Psoas muscle (tissue), 8 donors: ENCODE results near the gene IRAK1. TPM values are rescaled to one million over a fixed set of nuclear protein-coding genes. Genes with fewer than 3 reads are reported as not detected.

Experiments
- ATAC-seq, 4 donors: fragments of 200-7000 bp; cut with Tn5 transposase; one replicate each; pipeline ENCODE4 v1.9.1; 2020; ENCODE audit warnings: moderate library complexity in 3 of 4, mild to moderate bottlenecking in 2 of 4
- DNase-seq, 2 donors: peaks; one replicate each; pipeline ENCODE4 v3.0.0-alpha.2; 2020
- H3K27ac ChIP-seq: fragments of 200-600 bp; one replicate; pipeline ENCODE4 v1.8.0; 2022
- H3K27me3 ChIP-seq, 3 donors: fragments of 200-600 bp in 1 of 3; one replicate each; pipeline versions ENCODE4 v1.6.1 to v1.8.0; 2013 to 2022; ENCODE audit warnings: low read length in 2 of 3, mild to moderate bottlenecking in 2 of 3, moderate library complexity in 1 of 3; ENCODE audit not compliant: insufficient read depth in 3 of 3
- H3K36me3 ChIP-seq, 2 donors: fragments of 200-600 bp in 1 of 2; one replicate each; pipeline versions ENCODE4 v1.6.1 to v1.8.0; 2013 to 2022; ENCODE audit warnings: low read depth in 1 of 2, mild to moderate bottlenecking in 1 of 2, moderate library complexity in 1 of 2; ENCODE audit not compliant: insufficient read depth in 1 of 2
- H3K4me1 ChIP-seq: fragments of 200-600 bp; one replicate; pipeline ENCODE4 v1.8.0; 2022
- H3K4me3 ChIP-seq: fragments of 200-600 bp; one replicate; pipeline ENCODE4 v1.8.0; 2022; ENCODE audit warnings: mild to moderate bottlenecking
- H3K9me3 ChIP-seq: fragments of 200-600 bp; one replicate; pipeline ENCODE4 v1.8.0; 2022
- WGBS, 3 donors: extraction: QIAGEN DNeasy Blood & Tissue Kit; methylation state at CpG; one replicate each; pipeline versions ENCODE4 v1.1.6 to v1.1.7; 2013; 5-methylcytosine and 5-hydroxymethylcytosine counted together
- intact Hi-C, 2 donors: fragments of 100-400 bp; cut with DNase I; formaldehyde crosslinking; loops; one replicate each; pipeline versions ENCODE4 v1.11.0 to v1.14.2; 2022
- polyA plus RNA-seq, 3 donors: library from polyadenylated mRNA; stranded (reverse); fragments of 200-250 nt; gene quantifications; one replicate each; pipeline ENCODE4 v1.2.3, GENCODE V29; 2013
- total RNA-seq, 4 donors: library from RNA; stranded (reverse); fragmentation: NEBNext Ultra II Directional in 2 of 4; extraction: Animal tissue kit (Norgen Biotek cat#: 25700) in 2 of 4; gene quantifications; one replicate each; pipeline versions ENCODE4 v1.2.1 to v1.2.4, GENCODE V29; 2021 to 2023
- TF ChIP-seq, protein P1 (sequence below): fragments of 200-600 bp; IDR thresholded peaks from one replicate; pipeline ENCODE4 v1.8.0; 2022; ENCODE audit warnings: antibody characterized with exemption
- donor health status: healthy with polysubstance abuse.
- donor health status: DM: no; HTN: no; CAD: no; lungs with moderate emphysema.
- donor health status: Bipolar disorder and iron deficiency.
- donor health status: healthy.
- donor health status: DM: yes; HTN: yes; CAD: no.
- donor health status: DM: no; HTN: no; CAD: no.
- donor health status: DM: no; HTN: no; CAD: no.
- donor health status: DM: yes; HTN: yes; CAD: no.

IRAK1 gene
- total and polyA plus RNA-seq, 7 donors, result 56.1 to 368 (median 127) TPM

DNA sequence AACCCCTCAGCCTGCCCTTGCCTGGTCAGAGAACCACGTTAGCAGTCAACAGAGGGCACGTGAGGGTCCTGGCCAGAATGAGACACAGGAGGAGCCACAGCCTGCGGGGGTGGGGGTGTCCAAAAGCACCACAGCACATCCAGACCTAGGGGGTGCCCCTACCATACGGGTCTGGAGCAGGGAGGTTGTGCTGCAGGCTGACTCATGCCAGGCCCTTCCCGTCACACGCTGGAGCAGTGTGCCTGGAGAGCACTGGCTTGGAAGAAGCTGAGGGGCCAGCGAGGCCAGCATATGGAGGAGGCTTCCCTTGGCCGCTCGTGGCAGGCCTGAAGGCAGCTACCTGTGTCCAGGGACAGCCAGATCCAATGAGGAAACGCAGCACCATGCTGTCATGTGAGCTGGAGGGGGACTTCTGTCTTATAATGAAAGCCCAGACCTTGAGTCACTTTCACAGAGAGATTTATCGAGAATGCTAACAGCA lies 1.5 kb upstream of the IRAK1 start:
- 55 to 77% (median 60%) methylated on average over 10 to 11 of the region's 11 CpGs for WGBS, 3 donors
- DNase-seq (no peak), ATAC-seq (peak in 3 of 4 donors; percentile 25 to 49 (median 27))
- TF ChIP-seq, protein P1, sequence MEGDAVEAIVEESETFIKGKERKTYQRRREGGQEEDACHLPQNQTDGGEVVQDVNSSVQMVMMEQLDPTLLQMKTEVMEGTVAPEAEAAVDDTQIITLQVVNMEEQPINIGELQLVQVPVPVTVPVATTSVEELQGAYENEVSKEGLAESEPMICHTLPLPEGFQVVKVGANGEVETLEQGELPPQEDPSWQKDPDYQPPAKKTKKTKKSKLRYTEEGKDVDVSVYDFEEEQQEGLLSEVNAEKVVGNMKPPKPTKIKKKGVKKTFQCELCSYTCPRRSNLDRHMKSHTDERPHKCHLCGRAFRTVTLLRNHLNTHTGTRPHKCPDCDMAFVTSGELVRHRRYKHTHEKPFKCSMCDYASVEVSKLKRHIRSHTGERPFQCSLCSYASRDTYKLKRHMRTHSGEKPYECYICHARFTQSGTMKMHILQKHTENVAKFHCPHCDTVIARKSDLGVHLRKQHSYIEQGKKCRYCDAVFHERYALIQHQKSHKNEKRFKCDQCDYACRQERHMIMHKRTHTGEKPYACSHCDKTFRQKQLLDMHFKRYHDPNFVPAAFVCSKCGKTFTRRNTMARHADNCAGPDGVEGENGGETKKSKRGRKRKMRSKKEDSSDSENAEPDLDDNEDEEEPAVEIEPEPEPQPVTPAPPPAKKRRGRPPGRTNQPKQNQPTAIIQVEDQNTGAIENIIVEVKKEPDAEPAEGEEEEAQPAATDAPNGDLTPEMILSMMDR, result no peak
- intact Hi-C loops, result no loop called here
- Histone ChIP-seq H3K27ac (peak overlapping the region; percentile 47), H3K4me1 (peaks cover 3% of the 10 kb centered on the region), H3K36me3 (peaks cover 0 to 21% of the 10 kb centered on the region in 2 donors), H3K4me3 (no peak overlapping the region), H3K9me3 (no peaks in the 10 kb centered on the region), H3K27me3 (peaks cover 0 to 18% (median 0%) of the 10 kb centered on the region in 3 donors)

DNA sequence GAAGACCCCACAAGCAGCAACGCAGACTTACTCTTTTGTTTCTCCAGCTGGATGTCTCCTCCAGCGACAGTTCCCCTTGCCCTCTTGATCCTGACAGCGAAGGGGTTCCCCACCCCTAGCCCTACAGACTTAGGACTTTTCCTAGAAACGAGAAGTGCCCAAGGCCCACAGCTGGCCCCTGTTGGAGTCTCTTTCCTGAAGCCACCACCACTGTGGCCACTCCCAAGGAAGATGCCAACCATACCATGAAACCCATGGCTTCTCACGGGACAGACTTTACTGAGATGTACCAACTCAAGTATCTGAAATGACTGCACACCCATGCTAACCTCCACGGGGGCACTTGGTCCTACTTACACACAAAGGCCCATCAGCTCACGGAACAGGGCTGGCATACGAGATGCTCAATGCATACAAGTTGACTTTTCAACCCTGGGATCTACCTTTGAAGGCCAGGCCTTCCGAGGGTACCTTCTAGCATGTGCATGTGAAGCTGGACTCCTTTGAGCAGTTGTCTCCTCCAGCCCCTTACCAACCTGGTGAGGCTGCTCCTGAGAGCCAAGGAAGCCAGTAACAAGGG lies 924 bp upstream of the IRAK1 start:
- ATAC-seq (no peak), DNase-seq (no peak)
- Histone ChIP-seq H3K4me3 (peak overlapping the region; percentile 69), H3K27me3 (peaks cover 0 to 17% (median 0%) of the 10 kb centered on the region in 3 donors), H3K27ac (peak overlapping the region; percentile 87), H3K36me3 (peaks cover 0 to 21% of the 10 kb centered on the region in 2 donors), H3K9me3 (no peaks in the 10 kb centered on the region), H3K4me1 (peaks cover 3% of the 10 kb centered on the region)
- intact Hi-C loops, result no loop called here
- WGBS, 3 donors, result 53 to 68% (median 59%) methylated on average over 8 to 9 of the region's 9 CpGs
- TF ChIP-seq, protein P1, result no peak

DNA sequence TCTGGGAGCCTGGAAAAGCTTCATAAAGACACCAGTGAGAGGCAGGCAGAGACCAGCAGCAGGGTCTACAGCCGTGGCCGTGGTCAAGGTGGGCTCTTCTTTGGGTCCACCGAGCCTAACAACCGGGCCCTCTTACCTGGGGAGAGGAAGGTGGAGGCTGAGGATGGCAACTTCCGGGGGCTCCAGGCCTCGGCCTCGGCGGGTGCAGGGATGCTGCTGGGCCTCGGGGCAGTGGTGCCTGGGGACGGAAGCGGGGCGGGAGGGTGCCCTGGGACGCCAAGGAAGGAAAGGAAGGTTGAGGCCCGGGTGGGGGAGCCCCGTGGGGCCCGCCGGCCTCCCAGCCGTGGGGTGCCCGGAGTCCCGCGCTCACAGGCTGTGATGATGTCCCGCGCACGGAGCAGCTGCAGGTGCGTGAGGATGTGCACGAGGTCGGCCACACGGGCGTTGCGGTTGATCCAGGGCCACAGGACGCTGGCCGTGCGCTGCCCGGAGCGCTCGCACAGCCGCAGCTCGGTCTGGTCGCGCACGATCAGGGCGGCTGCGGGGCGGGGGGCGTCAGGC lies 561 bp downstream of the IRAK1 start:
- intact Hi-C loops, result no loop called here
- Histone ChIP-seq H3K27ac (peak overlapping the region; percentile 88), H3K36me3 (peaks cover 0 to 21% of the 10 kb centered on the region in 2 donors), H3K27me3 (peaks cover 0 to 18% (median 0%) of the 10 kb centered on the region in 3 donors), H3K9me3 (no peaks in the 10 kb centered on the region), H3K4me1 (peaks cover 3% of the 10 kb centered on the region), H3K4me3 (peak overlapping the region; percentile 74)
- 0 to 47% (median 3%) methylated on average over 16 to 45 of the region's 45 CpGs for WGBS, 3 donors
- TF ChIP-seq, protein P1, result no peak
- DNase-seq (no peak), ATAC-seq (peak in 3 of 4 donors; percentile 7 to 13 (median 7))

DNA sequence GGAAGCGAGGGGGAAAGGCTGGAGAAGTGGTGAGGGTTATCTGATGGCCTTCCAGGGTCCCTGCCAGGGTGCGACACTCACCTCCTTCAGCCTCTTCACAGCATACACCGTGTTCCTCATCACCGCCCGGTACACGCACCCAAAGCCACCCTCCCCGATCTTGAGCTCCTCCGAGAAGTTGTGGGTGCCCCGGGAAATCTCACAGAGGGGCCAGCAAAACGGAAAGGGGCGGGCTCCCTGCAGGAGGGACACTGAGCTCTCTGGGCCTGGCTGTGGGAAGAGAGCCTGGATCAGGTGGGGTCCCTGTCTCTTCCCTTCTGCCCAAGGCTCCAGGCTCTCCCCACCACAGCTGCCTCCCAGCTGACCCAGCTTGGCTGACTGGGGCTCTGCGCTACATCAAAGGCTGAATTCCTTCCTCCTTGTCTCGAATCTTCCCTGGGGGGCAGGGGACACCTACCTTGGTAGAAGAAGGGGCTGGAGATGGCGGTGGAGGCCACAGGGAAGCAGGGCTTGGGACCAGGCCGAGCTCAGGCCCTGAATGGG lies 1.1 kb downstream of the IRAK1 start:
- 75 to 81% methylated on average over 15 of the region's 15 CpGs; no CpG with 5 or more reads in 1 of the 3 donors for WGBS, 3 donors
- Histone ChIP-seq H3K36me3 (peaks cover 0 to 21% of the 10 kb centered on the region in 2 donors), H3K4me3 (peak overlapping the region; percentile 74), H3K27me3 (peaks cover 0 to 18% (median 0%) of the 10 kb centered on the region in 3 donors), H3K4me1 (peaks cover 6% of the 10 kb centered on the region), H3K27ac (peak overlapping the region; percentile 88), H3K9me3 (no peaks in the 10 kb centered on the region)
- DNase-seq (no peak), ATAC-seq (no peak)
- TF ChIP-seq, protein P1, result no peak
- intact Hi-C loops, result no loop called here
